Stimulated activated CD4-positive, alpha-beta T cell treated with anti-CD3 and anti-CD28 coated beads, Interleukin-1b, Interleukin-23, amount 100 ng/mL, for 24 hours (primary cell): ENCODE data around the gene FAT1.

ENCODE experiments used
- DNase-seq, 4 experiments: peaks; one replicate each; pipeline ENCODE4 v3.0.0-alpha.2; 2020; ENCODE audit warnings: low read depth in 4 of 4, low spot score in 1 of 4

FAT1 gene

GRCh38 chr4:186700746-186701145, 22.9 kb downstream of the FAT1 start:
- no peak for DNase-seq

DNA sequence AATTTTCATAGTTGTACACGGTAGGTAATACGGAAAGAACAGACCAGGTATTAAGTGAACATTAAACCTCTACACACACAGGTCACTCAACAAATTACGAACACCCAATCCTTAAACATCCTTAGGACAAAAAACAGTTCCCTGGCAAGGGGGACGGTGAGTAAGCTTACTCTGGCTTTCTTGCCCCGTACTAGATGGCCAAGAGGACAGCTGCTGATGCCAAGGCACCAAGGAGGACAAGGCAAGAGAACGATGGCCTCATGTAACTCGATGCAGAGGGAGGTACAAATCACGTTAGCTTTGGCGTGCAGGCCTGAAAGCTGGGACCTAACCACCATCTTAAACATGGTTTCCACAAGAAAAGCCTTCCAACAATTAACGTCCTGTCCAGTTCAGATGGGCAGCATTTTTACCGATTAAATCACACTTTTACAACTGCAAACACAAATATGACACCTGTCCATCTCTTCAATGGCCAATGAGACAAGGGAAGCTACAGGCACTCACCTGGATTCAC, 23.7 kb downstream of the FAT1 start:
- no peak for DNase-seq

GRCh38 chr4:186699298-186699697, 24.4 kb downstream of the FAT1 start:
- no peak for DNase-seq

DNA sequence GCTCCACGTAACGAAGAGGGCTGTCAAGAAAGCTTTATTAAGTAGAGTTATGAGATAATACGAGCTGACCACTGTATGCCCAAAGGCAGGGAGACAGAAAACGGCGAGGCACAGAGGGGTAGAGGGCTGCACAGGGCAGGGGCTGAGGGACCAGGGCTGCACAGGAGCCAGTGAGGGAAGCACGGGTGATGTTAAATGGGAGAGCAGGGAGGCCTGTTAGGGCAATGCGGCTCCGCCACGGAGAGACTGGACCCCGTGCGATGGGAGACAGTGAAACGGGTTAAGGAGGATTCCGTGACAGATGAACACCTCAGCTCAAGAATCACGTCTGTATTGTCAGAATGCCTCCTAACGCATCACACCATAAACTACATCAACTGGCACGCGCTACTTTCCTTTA, 25.1 kb downstream of the FAT1 start:
- DNase-seq: no peak

DNA sequence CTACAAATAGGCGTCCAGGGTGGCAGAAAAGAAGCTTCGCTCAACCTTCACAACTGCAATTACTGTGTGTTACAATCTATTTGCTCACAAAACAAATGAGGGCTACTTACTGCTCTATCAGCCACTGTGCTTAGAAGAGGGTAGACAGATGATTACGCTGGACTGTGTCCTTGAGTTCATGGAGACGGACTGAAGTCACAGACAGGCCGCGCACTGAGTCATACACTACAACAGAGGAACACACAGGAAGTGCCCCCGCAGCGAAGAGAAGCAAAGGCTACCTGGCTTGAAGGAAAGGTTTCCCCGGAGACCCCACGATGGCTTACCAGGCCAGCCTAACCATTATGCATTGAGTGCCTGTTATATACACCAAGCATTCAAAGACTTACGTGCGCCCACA, 25.6 kb downstream of the FAT1 start:
- no peak for DNase-seq

GRCh38 chr4:186695392-186695791, 28.3 kb downstream of the FAT1 start:
- DNase-seq: no peak

DNA sequence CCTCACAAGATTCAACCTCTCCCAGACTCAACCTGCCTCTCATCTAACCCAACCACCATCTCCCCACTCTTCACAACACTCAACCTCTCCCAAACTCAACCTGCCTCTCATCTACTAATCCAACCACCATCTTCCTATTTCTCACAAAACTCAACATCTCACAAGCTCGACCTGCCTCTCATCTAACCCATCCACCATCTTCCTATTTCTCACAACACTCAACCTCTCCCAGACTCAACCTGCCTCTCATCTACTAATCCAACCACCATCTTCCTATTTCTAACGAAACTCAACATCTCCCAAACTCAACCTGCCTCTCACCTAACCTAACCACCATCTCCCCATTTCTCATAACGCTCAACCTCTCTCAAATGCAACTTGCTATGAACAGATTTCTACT, 29.8 kb downstream of the FAT1 start:
- no peak for DNase-seq

GRCh38 chr4:186693159-186693815, 30.4 kb downstream of the FAT1 start:
- no peak for DNase-seq

GRCh38 chr4:186691396-186691795, 32.3 kb downstream of the FAT1 start:
- no peak for DNase-seq

DNA sequence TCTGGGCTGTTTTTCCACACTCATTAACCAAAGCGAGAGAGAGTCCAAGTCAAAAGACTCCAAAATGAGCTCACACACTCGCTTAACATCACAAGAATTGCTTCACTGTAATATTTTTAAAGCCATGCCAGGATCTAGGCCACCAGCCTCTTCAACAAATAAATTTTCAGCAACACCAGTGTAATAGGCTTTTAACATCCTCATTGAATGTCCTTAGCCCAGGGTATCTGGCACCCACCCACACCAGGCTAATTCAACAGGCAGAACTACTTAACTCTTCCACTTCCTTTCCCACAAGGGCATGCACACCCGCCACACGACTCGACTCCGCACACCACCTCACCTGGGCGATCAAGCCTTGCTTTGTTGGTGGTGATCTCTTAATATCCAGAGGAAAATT, 34.2 kb downstream of the FAT1 start:
- DNase-seq: no peak

DNA sequence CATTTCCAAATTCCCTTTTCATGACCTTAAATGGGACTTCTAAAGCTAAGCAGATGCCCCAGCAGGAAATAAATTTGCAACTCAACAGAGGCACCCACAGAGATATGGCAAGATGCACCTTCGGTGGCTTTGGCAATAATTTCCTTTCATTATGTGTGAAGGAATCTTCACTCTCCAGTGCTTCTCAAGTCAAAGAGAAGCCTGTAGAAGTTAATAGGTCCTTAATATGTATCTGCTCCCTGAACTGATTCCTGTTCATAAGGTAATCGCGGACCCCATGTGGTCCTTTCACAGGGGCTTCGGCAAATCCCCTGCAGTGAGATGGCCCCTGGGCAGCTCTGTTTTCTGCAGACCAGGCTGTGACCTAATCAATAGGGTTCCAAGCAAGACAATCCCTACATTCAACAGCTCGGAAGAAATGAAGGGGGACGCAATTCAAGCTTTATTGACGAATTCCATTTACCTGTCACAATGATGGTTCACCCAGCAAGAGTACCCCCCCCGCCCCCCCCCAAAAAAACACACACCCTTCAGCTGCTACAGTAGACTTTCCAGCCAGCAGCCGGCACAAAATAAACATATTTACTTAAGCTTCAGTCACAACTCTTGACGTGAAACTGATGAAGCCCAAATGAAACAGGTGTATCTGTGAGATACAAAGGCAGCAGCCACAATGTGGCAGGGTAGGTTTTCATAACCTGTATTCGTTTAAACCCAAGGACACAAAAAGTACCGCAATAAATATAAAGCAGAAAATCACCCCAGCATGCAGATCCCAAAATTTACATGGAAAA, 35.3 kb downstream of the FAT1 start:
- no peak for DNase-seq

DNA sequence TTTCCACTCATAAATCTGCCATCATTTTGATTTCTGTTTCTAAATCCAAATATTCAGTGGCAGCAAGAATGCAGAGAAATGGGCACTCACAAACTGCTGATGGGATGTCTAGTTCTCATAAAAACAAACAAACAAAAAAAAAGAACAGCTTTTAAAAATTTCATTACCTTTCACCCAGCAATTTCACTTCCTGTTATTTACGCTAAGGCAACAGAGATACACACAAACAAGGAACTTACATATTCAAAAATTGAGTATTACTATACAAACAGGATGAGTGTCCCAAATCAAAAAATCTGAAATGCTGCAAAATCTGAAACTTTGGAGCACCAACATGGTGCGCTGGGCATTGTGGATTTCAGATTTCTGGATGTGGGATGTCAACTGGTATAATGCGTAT, 36.4 kb downstream of the FAT1 start:
- no peak for DNase-seq

- DNase-seq: no peak
Observed at GRCh38 chr4:186685767-186686183, 37.9 kb downstream of the FAT1 start.

GRCh38 chr4:186684889-186685309, 38.8 kb downstream of the FAT1 start:
- no peak for DNase-seq

DNA sequence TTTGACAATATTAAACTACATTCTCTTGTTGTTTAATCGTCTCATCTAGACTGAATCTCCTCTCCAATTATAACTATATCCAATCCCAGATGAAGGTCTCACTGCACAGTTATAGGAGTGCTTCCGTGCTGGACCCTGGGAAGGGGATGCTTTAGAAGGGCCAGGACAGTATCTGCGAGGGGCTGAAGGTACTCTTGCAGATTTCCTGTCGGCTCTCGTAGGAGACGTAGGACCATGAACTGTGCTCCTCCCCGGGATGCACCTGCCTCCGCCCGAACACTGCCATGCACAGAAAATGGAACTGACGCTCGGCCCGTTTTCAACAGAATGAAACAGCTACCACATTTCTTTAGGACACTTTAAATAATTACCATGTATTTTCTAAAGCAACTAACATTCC, 39.4 kb downstream of the FAT1 start:
- DNase-seq: no peak

- no peak for DNase-seq
Observed at GRCh38 chr4:186680641-186681040, 43.0 kb downstream of the FAT1 start.

GRCh38 chr4:186676531-186677161, 47.0 kb downstream of the FAT1 start:
- no peak for DNase-seq

GRCh38 chr4:186669735-186670134, 53.9 kb downstream of the FAT1 start:
- no peak for DNase-seq

DNA sequence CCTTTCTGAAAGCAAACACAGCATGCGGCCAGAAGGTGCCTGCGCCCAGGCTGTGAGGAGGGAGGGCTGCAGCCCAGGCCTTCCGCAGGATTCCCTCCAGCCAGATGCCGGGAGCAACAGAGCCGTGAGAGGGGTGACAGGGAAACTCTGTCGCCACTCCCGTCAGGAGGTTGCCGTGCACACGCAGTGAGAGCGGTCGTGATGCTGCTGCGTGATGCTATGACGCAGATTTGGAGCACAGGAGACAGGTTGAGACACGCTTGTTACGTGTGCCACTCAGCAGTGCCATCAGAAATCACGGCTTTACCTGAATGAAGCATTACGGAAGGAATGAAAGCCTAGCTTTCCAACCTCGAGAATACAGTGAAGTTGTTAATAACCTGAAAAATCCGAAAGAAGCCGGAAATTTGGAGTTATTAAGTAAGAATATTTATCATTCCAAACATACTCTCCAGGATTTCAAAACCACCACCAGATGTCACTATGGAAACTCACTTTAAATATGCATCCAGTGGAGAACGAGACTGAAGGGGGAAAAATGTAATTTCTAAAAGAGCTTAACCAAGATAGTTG, 54.4 kb downstream of the FAT1 start:
- no peak for DNase-seq

GRCh38 chr4:186666750-186667149, 56.9 kb downstream of the FAT1 start:
- no peak for DNase-seq

- DNase-seq: no peak
Observed at GRCh38 chr4:186666252-186666651, 57.4 kb downstream of the FAT1 start.

DNA sequence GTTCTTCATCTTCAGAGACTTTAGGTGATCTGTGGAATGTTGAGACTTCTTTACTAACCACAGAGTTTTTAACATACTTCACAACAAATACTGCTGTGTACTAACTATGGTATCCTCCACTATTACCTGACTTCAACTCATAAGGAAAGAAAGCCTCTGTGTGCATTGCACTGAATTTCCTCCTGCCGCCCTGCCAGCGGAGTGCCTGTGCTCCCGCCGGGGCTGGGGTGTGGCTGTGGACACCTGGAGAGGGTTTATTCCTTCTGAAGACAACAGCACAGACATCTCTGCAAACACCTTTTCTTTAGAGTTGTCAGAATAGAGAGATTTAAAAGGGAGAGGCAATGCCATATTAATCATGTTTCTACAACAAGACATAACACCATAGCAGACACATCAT, 63.3 kb downstream of the FAT1 start:
- no peak for DNase-seq
